HCT116 (cell line): ENCODE measurements around the gene SPNS1. TPM values are rescaled to one million over a fixed set of nuclear protein-coding genes. Genes with fewer than 3 reads are reported as not detected.

ENCODE experiments used
- ATAC-seq: fragments of 200-7000 bp; cut with Tn5 transposase; 2 replicates; pipeline ENCODE4 v1.9.1; 2020; ENCODE audit warnings: mild to moderate bottlenecking, moderate library complexity
- BruUV-seq: library from RNA; stranded (reverse); fragments of 400-500 nt; replicated peaks from 2 replicates; lab custom pipeline; 2021; lab: Mats Ljungman, UMichigan
- CTCF ChIA-PET: fragments of 300-600 bp; sonication (Branson Sonifier 250); formaldehyde crosslinking; loops from one replicate; lab custom pipeline; 2021; ENCODE audit warnings: antibody characterized with exemption; lab: Charles Lee
- POLR2A ChIA-PET: fragments of 300-600, 350-600 bp; sonication (Branson Sonifier 250); formaldehyde crosslinking; loops from one replicate; lab custom pipeline; 2021; ENCODE audit warnings: antibody characterized with exemption; lab: Charles Lee
- RAD21 ChIA-PET, 2 experiments: fragments of 300-600 bp; sonication (Branson Sonifier 250); formaldehyde crosslinking; loops; one replicate each; lab custom pipeline; 2023; ENCODE audit warnings: low total read pairs in 2 of 2; ENCODE audit not compliant: uncharacterized antibody in 2 of 2, unreplicated experiment in 2 of 2, low non-redundant PET in 1 of 2; lab: Charles Lee
- DNase-seq: peaks from one replicate; pipeline ENCODE4 v3.0.0-alpha.2; 2010; ENCODE audit warnings: low read depth, low spot score
- H2AFZ ChIP-seq: fragments of 200-600 bp; shearing (Covaris generic), sonication (generic); 2 replicates; pipeline ENCODE4 v1.6.1; 2017; ENCODE audit warnings: low read depth, mixed run types, mixed read lengths, antibody characterized with exemption, low read length; ENCODE audit not compliant: poor library complexity, severe bottlenecking
- H3K27ac ChIP-seq: 2 replicates; pipeline ENCODE4 v1.5.1; 2012; ENCODE audit warnings: low read depth, low read length
- H3K27me3 ChIP-seq: fragments of 200-600 bp; sonication (generic); 2 replicates; pipeline ENCODE4 v1.6.1; 2016; ENCODE audit warnings: mixed run types, low read length, mixed read lengths; ENCODE audit not compliant: insufficient read depth
- H3K36me3 ChIP-seq, 2 experiments: fragments of 200-500 bp in 1 of 2; fragments of 200-600 bp in 1 of 2; sonication (Bioruptor generic) in 1 of 2; sonication (generic) in 1 of 2; 2 replicates each; pipeline versions ENCODE4 v1.5.1 to v1.6.1; 2014 to 2016; ENCODE audit warnings: low read length in 2 of 2, inconsistent platforms in 1 of 2, mixed read lengths in 1 of 2, mixed run types in 1 of 2; ENCODE audit not compliant: insufficient read depth in 2 of 2, control insufficient read depth in 1 of 2
- H3K4me1 ChIP-seq, 2 experiments: fragments of 200-600 bp in 1 of 2; sonication (generic) in 1 of 2; 2 replicates each; pipeline versions ENCODE4 v1.5.1 to v1.6.1; 2012 to 2017; ENCODE audit warnings: low read length in 2 of 2, inconsistent platforms in 1 of 2, mild to moderate bottlenecking in 1 of 2, mixed read lengths in 1 of 2, mixed run types in 1 of 2, moderate library complexity in 1 of 2; ENCODE audit not compliant: insufficient read depth in 2 of 2, control insufficient read depth in 1 of 2
- H3K4me2 ChIP-seq: fragments of 200-600 bp; sonication (generic); 2 replicates; pipeline ENCODE4 v1.6.1; 2017; ENCODE audit warnings: mixed run types, low read length, mixed read lengths
- H3K4me3 ChIP-seq, 2 experiments: fragments of 200-600 bp in 1 of 2; sonication (generic) in 1 of 2; replicated peaks in 1 of 2; 2 replicates each; pipeline ENCODE4 v1.5.1; 2011 to 2016; ENCODE audit warnings: low read length in 2 of 2, control low read depth in 1 of 2, low read depth in 1 of 2, mild to moderate bottlenecking in 1 of 2, mixed read lengths in 1 of 2, mixed run types in 1 of 2
- H3K79me2 ChIP-seq: fragments of 200-600 bp; sonication (generic); 2 replicates; pipeline ENCODE4 v1.6.1; 2017; ENCODE audit warnings: mild to moderate bottlenecking, mixed run types, low read length, moderate library complexity, mixed read lengths; ENCODE audit not compliant: insufficient read depth
- H3K9ac ChIP-seq: fragments of 200-600 bp; sonication (generic); 2 replicates; pipeline ENCODE4 v1.6.1; 2016; ENCODE audit warnings: low read length, mixed read lengths
- H3K9me2 ChIP-seq: fragments of 200-600 bp; sonication (generic), shearing (Covaris generic); 2 replicates; pipeline ENCODE4 v1.6.1; 2017; ENCODE audit warnings: mixed run types, mild to moderate bottlenecking, moderate library complexity; ENCODE audit not compliant: insufficient read depth
- H3K9me3 ChIP-seq, 2 experiments: fragments of 200-500 bp in 1 of 2; fragments of 200-600 bp in 1 of 2; sonication (Bioruptor generic) in 1 of 2; sonication (generic) in 1 of 2; 2 replicates each; pipeline ENCODE4 v1.6.1; 2014 to 2017; ENCODE audit warnings: low read length in 2 of 2, mixed read lengths in 2 of 2, inconsistent platforms in 1 of 2, low read depth in 1 of 2, mild to moderate bottlenecking in 1 of 2, mixed run types in 1 of 2, moderate library complexity in 1 of 2; ENCODE audit not compliant: control insufficient read depth in 1 of 2, insufficient read depth in 1 of 2
- H4K20me1 ChIP-seq: fragments of 200-600 bp; sonication (generic), shearing (Covaris generic); 2 replicates; pipeline ENCODE4 v1.6.1; 2017; ENCODE audit warnings: mixed run types, mild to moderate bottlenecking, moderate library complexity; ENCODE audit not compliant: insufficient read depth
- ATF3 ChIP-seq: IDR thresholded peaks from 2 replicates; pipeline ENCODE4 v1.6.1; 2012
- CBX3 ChIP-seq: IDR thresholded peaks from 2 replicates; pipeline ENCODE4 v1.6.1; 2012; ENCODE audit warnings: low read depth
- CEBPB ChIP-seq: IDR thresholded peaks from 2 replicates; pipeline ENCODE4 v1.6.1; 2012; ENCODE audit warnings: low read depth
- POLR2A ChIP-seq: IDR thresholded peaks from 2 replicates; pipeline ENCODE4 v1.7.0; 2011; ENCODE audit warnings: borderline replicate concordance; ENCODE audit not compliant: insufficient read depth, insufficient read length; ENCODE audit errors: extremely low read depth
- POLR2AphosphoS5 ChIP-seq: IDR thresholded peaks from 2 replicates; pipeline ENCODE4 v1.6.1; 2011; ENCODE audit warnings: mild to moderate bottlenecking, low read depth, low read length, moderate library complexity
- REST ChIP-seq: IDR thresholded peaks from 2 replicates; pipeline ENCODE4 v1.6.1; 2012; ENCODE audit warnings: low read depth
- SIN3A ChIP-seq: IDR thresholded peaks from 2 replicates; pipeline ENCODE4 v1.6.1; 2012; ENCODE audit warnings: low read depth
- SP1 ChIP-seq: IDR thresholded peaks from 2 replicates; pipeline ENCODE4 v1.6.1; 2012; ENCODE audit warnings: low read depth
- YY1 ChIP-seq: IDR thresholded peaks from 2 replicates; pipeline ENCODE4 v1.6.1; 2011; ENCODE audit warnings: low read length, low read depth, moderate library complexity, mild to moderate bottlenecking; ENCODE audit not compliant: insufficient replicate concordance; ENCODE audit errors: extremely low read depth
- intact Hi-C: fragments of 100-400 bp; cut with micrococcal nuclease; formaldehyde crosslinking; loops from 2 replicates; pipeline ENCODE4 v1.10.0; 2022
- total RNA-seq: library from RNA; stranded (reverse); gene quantifications from one replicate; pipeline ENCODE4 v1.2.1, GENCODE V29; 2021; ENCODE audit not compliant: unreplicated experiment

Gene SPNS1
- total RNA-seq, 1 experiment from 2014 or later = 32.3 TPM

GRCh38 chr16:29009838-29010166 lies 35.2 kb downstream of the SPNS1 start:
- ChIA-PET POLR2A (no interaction called here), CTCF (no interaction called here), RAD21 (no interaction called here)
- Histone ChIP-seq H3K36me3 (no peaks in the 10 kb centered on the region), H2AFZ (no peak overlapping the region), H4K20me1 (no peaks in the 10 kb centered on the region), H3K27me3 (no peaks in the 10 kb centered on the region), H3K4me3 (no peak overlapping the region), H3K4me1 (peaks cover 0 to 5% of the 10 kb centered on the region in 2 experiments; a peak in 2 of 4 replicates), H3K9ac (no peak overlapping the region), H3K27ac (no peak overlapping the region), H3K9me3 (no peaks in the 10 kb centered on the region), H3K4me2 (no peak overlapping the region), H3K79me2 (no peaks in the 10 kb centered on the region), H3K9me2 (no peaks in the 10 kb centered on the region)
- intact Hi-C loops = no loop called here
- no TSS peak for BruUV-seq
- TF ChIP-seq CBX3 = no peak
- no peak for TF ChIP-seq CEBPB
- no peak for TF ChIP-seq SIN3A
- no peak for TF ChIP-seq POLR2A
- TF ChIP-seq YY1 = no peak
- TF ChIP-seq POLR2AphosphoS5 = no peak
- no peak for TF ChIP-seq SP1
- TF ChIP-seq ATF3 = no peak
- TF ChIP-seq REST = no peak
- ATAC-seq (no peak), DNase-seq (no peak)
